ENCODE results near the gene PARD6A. TPM values are rescaled to one million over a fixed set of nuclear protein-coding genes. Genes with fewer than 3 reads are reported as not detected.

PARD6A gene
- total and polyA plus RNA-seq, 2 of the 13 experiments (the other 11 are each of a cell fraction or from before 2014, with no cell fraction given) = 3.5 to 4.3 TPM

DNA sequence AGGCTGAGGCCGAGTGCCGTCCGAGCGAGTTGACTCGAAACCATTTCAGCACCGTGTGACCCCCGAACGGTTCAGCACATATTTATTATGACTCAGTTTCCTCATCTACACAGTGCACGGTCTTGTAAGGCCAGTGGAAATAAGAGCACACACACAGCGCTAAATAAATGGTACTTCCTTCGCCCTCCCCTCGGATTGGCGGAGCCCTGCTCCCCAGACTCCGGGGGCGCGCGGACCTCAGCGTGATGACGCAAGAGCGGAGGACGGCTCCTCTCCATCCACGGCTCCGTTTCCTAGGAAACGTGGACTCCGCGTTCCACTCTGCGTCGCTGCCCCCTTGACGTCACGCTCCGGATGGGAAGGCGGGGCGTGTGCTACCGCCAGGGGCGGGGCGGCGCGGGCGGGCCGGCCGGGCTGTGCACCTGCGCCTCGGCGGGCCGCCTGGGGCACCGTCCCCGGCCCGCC is at the start of gene PARD6A (continued):
- TF ChIP-seq SMARCC2 (IDR thresholded peaks at IDR 0.05) = no peak
- no peak for TF ChIP-seq BCL6 (CRISPR knock-in tag; IDR thresholded peaks at IDR 0.05)
- no peak for TF ChIP-seq MAFK (conservative IDR thresholded peaks at IDR 0.05 in 1 of 2, IDR thresholded peaks at IDR 0.05 in 1 of 2; ENCODE audit: low read length in 2 of 2)
- no peak for TF ChIP-seq ZNF670 (CRISPR knock-in tag; IDR thresholded peaks at IDR 0.05; ENCODE audit: borderline replicate concordance)
- no peak for TF ChIP-seq ZNF841 (CRISPR knock-in tag; IDR thresholded peaks at IDR 0.05; ENCODE audit: borderline replicate concordance)
- TF ChIP-seq AHR (CRISPR knock-in tag; IDR thresholded peaks at IDR 0.05) = peak; percentile 23; the same call in 1 of the 2 replicates
- peak; percentile 99 for TF ChIP-seq CEBPB (IDR thresholded peaks at IDR 0.05; ENCODE audit: borderline replicate concordance, low read depth, low read length)
- no peak for TF ChIP-seq TEAD2 (CRISPR knock-in tag; IDR thresholded peaks at IDR 0.05)
- no peak for TF ChIP-seq ZFP37 (CRISPR knock-in tag; IDR thresholded peaks at IDR 0.05; ENCODE audit: borderline replicate concordance)
- no peak for TF ChIP-seq POLR2A (IDR thresholded peaks at IDR 0.05; ENCODE audit: insufficient read depth in 1 of 2, low read depth in 2 of 2, low read length in 2 of 2)
- TF ChIP-seq, protein P1, sequence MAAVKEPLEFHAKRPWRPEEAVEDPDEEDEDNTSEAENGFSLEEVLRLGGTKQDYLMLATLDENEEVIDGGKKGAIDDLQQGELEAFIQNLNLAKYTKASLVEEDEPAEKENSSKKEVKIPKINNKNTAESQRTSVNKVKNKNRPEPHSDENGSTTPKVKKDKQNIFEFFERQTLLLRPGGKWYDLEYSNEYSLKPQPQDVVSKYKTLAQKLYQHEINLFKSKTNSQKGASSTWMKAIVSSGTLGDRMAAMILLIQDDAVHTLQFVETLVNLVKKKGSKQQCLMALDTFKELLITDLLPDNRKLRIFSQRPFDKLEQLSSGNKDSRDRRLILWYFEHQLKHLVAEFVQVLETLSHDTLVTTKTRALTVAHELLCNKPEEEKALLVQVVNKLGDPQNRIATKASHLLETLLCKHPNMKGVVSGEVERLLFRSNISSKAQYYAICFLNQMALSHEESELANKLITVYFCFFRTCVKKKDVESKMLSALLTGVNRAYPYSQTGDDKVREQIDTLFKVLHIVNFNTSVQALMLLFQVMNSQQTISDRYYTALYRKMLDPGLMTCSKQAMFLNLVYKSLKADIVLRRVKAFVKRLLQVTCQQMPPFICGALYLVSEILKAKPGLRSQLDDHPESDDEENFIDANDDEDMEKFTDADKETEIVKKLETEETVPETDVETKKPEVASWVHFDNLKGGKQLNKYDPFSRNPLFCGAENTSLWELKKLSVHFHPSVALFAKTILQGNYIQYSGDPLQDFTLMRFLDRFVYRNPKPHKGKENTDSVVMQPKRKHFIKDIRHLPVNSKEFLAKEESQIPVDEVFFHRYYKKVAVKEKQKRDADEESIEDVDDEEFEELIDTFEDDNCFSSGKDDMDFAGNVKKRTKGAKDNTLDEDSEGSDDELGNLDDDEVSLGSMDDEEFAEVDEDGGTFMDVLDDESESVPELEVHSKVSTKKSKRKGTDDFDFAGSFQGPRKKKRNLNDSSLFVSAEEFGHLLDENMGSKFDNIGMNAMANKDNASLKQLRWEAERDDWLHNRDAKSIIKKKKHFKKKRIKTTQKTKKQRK (IDR thresholded peaks at IDR 0.05; ENCODE audit: low read length) = no peak
- TF ChIP-seq RBFOX2 (IDR thresholded peaks at IDR 0.05; ENCODE audit: low read depth, low read length) = no peak
- TF ChIP-seq, protein P2, sequence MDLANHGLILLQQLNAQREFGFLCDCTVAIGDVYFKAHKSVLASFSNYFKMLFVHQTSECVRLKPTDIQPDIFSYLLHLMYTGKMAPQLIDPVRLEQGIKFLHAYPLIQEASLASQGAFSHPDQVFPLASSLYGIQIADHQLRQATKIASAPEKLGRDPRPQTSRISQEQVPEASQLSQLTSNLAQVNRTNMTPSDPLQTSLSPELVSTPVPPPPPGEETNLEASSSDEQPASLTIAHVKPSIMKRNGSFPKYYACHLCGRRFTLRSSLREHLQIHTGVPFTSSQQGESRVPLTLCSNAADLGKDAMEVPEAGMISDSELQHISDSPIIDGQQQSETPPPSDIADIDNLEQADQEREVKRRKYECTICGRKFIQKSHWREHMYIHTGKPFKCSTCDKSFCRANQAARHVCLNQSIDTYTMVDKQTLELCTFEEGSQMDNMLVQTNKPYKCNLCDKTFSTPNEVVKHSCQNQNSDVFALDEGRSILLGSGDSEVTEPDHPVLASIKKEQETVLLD (CRISPR knock-in tag; IDR thresholded peaks at IDR 0.05; ENCODE audit: low read depth) = 0 out of 2 replicates have a peak, but pooled peaks have one; percentile 47
- TF ChIP-seq MBD4 (IDR thresholded peaks at IDR 0.05; ENCODE audit: borderline replicate concordance, low read length) = no peak
- TF ChIP-seq ZNF138 (CRISPR knock-in tag; IDR thresholded peaks at IDR 0.05; ENCODE audit: low read depth) = peak; percentile 71; the same call in 1 of the 2 replicates
- no peak; the same call in 1 of the 2 replicates for TF ChIP-seq ZNF605 (CRISPR knock-in tag; IDR thresholded peaks at IDR 0.05)
- no peak for TF ChIP-seq FLYWCH1 (CRISPR knock-in tag; IDR thresholded peaks at IDR 0.05)
- TF ChIP-seq, protein P3, sequence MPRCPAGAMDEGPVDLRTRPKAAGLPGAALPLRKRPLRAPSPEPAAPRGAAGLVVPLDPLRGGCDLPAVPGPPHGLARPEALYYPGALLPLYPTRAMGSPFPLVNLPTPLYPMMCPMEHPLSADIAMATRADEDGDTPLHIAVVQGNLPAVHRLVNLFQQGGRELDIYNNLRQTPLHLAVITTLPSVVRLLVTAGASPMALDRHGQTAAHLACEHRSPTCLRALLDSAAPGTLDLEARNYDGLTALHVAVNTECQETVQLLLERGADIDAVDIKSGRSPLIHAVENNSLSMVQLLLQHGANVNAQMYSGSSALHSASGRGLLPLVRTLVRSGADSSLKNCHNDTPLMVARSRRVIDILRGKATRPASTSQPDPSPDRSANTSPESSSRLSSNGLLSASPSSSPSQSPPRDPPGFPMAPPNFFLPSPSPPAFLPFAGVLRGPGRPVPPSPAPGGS (CRISPR knock-in tag; IDR thresholded peaks at IDR 0.05) = no peak
- no peak; the same call in 1 of the 2 replicates for TF ChIP-seq ZNF232 (CRISPR knock-in tag; IDR thresholded peaks at IDR 0.05; ENCODE audit: borderline replicate concordance)
- TF ChIP-seq ZNF619 (CRISPR knock-in tag; IDR thresholded peaks at IDR 0.05) = no peak
- TF ChIP-seq, protein P4, sequence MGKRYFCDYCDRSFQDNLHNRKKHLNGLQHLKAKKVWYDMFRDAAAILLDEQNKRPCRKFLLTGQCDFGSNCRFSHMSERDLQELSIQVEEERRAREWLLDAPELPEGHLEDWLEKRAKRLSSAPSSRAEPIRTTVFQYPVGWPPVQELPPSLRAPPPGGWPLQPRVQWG (CRISPR knock-in tag; IDR thresholded peaks at IDR 0.05; ENCODE audit: borderline replicate concordance, low read depth) = no peak
- TF ChIP-seq ZNF382 (CRISPR knock-in tag; IDR thresholded peaks at IDR 0.05; ENCODE audit: borderline replicate concordance) = no peak
- no peak for TF ChIP-seq CBX1 (IDR thresholded peaks at IDR 0.05; ENCODE audit: low read depth)
- TF ChIP-seq ZNF607 (CRISPR knock-in tag; IDR thresholded peaks at IDR 0.05; ENCODE audit: borderline replicate concordance) = no peak; the same call in 1 of the 2 replicates
- no peak for TF ChIP-seq PAWR (CRISPR knock-in tag; IDR thresholded peaks at IDR 0.05; ENCODE audit: borderline replicate concordance)
- no peak for TF ChIP-seq GABPA (IDR thresholded peaks at IDR 0.05; ENCODE audit: low read depth, low read length)
- peak; percentile 58 for TF ChIP-seq GABPA (CRISPR knock-in tag; IDR thresholded peaks at IDR 0.05; ENCODE audit: low read depth)

All from HepG2 (cell line).